HG03565 (cell line): ENCODE results near the gene ZNF892.
"Not testable (repeated sequence)": the region's sequence is repeated elsewhere in the genome, so short reads cannot be mapped to it uniquely, and the experiment has no call there.

Source experiments
- ATAC-seq: cut with Tn5 transposase; IDR thresholded peaks from one replicate; pipeline ENCODE4 v1.9.1; 2021; ENCODE audit warnings: mild to moderate bottlenecking, moderate library complexity; ENCODE audit not compliant: unreplicated experiment

The ZNF892 gene

GRCh38 chr2:95207111-95207961, at the start of gene ZNF892:
Gene ZNF892, plus strand, starts transcription at chr2:95207521. Its CDS starts 295 bp downstream, at chr2:95207816.
- ATAC-seq = peak; percentile 95

GRCh38 chr2:95158441-95158840, 48.9 kb upstream of the ZNF892 start:
- ATAC-seq = no peak

- peak; percentile 22 for ATAC-seq
Measured at GRCh38 chr2:95158891-95159619, 48.3 kb upstream of the ZNF892 start.

- peak; percentile 84 for ATAC-seq
Measured at GRCh38 chr2:95159690-95160449, 47.5 kb upstream of the ZNF892 start, which contains the start of gene ZNF514. Gene ZNF514, minus strand, starts transcription at chr2:95159848. Its CDS starts 6,595 bp downstream, at chr2:95153253.

GRCh38 chr2:95165030-95165370, 42.3 kb upstream of the ZNF892 start:
- no peak for ATAC-seq

GRCh38 chr2:95165371-95166064, 41.8 kb upstream of the ZNF892 start, which contains the start of gene ZNF2:
Gene ZNF2, plus strand, starts transcription at chr2:95165809. Its CDS starts 10,418 bp downstream, at chr2:95176227.
- peak; percentile 93 for ATAC-seq

GRCh38 chr2:95166065-95166763, 41.1 kb upstream of the ZNF892 start:
- no peak for ATAC-seq

- no peak for ATAC-seq
Measured at GRCh38 chr2:95171902-95172301, 35.4 kb upstream of the ZNF892 start.

- ATAC-seq = no peak
Measured at GRCh38 chr2:95174031-95174542, 33.2 kb upstream of the ZNF892 start.

GRCh38 chr2:95179451-95179850, 27.9 kb upstream of the ZNF892 start:
- ATAC-seq = no peak

- no peak for ATAC-seq
Measured at GRCh38 chr2:95181774-95182173, 25.5 kb upstream of the ZNF892 start.

GRCh38 chr2:95185197-95185596, 22.1 kb upstream of the ZNF892 start:
- no peak for ATAC-seq

GRCh38 chr2:95185973-95186372, 21.3 kb upstream of the ZNF892 start:
- no peak for ATAC-seq

- not testable (repeated sequence) for ATAC-seq
Measured at GRCh38 chr2:95192956-95193355, 14.4 kb upstream of the ZNF892 start.

GRCh38 chr2:95203911-95204310, 3.4 kb upstream of the ZNF892 start:
- ATAC-seq = no peak

GRCh38 chr2:95204396-95204795, 2.9 kb upstream of the ZNF892 start:
- ATAC-seq = no peak

GRCh38 chr2:95206096-95206495, 1.2 kb upstream of the ZNF892 start:
- no peak for ATAC-seq

GRCh38 chr2:95208106-95208505, 785 bp downstream of the ZNF892 start:
- ATAC-seq = no peak

- no peak for ATAC-seq
Measured at GRCh38 chr2:95215018-95215612, 7.8 kb downstream of the ZNF892 start.
